Pancreas (tissue), 10 donors: ENCODE measurements around the gene REV3L. TPM values are rescaled to one million over a fixed set of nuclear protein-coding genes. Genes with fewer than 3 reads are reported as not detected.
"Not testable (repeated sequence)": the region's sequence is repeated elsewhere in the genome, so short reads cannot be mapped to it uniquely, and the experiment has no call there.

ENCODE experiments used
- ATAC-seq, 4 donors: fragments of 200-7000 bp; cut with Tn5 transposase; one replicate each; pipeline versions ENCODE4 v1.8.0 to v1.9.1; 2020; ENCODE audit warnings: mild to moderate bottlenecking in 4 of 4, moderate library complexity in 4 of 4
- DNase-seq, 6 donors: peaks; one replicate each; pipeline ENCODE4 v3.0.0-alpha.2; 2020
- FAIRE-seq: peaks from 2 replicates; lab custom pipeline; 2012; peaks lifted over from hg19 to GRCh38; lab: Jason Lieb, UNC
- H3K27ac ChIP-seq, 4 donors: fragments of 200-600 bp; sonication (generic); 1 replicate in 3 of 4; 2 replicates in 1 of 4; pipeline versions ENCODE4 v1.5.0 to v1.8.0; 2020
- H3K27me3 ChIP-seq, 4 donors: fragments of 200-600 bp; one replicate each; pipeline ENCODE4 v1.8.0; 2021
- H3K36me3 ChIP-seq, 3 donors: fragments of 200-600 bp; sonication (generic) in 1 of 3; one replicate each; pipeline versions ENCODE4 v1.5.0 to v1.8.0; 2020 to 2021
- H3K4me1 ChIP-seq, 3 donors: fragments of 200-600 bp; one replicate each; pipeline ENCODE4 v1.8.0; 2021
- H3K4me3 ChIP-seq, 4 donors: fragments of 200-600 bp; sonication (generic) in 2 of 4; one replicate each; pipeline versions ENCODE4 v1.5.0 to v1.8.0; 2020 to 2021
- H3K9me3 ChIP-seq, 4 donors: fragments of 200-600 bp; one replicate each; pipeline ENCODE4 v1.8.0; 2021
- CTCF ChIP-seq, 4 donors: fragments of 200-600 bp; sonication (generic) in 3 of 4; IDR thresholded peaks; one replicate each; pipeline versions ENCODE4 v1.5.0 to v1.8.0; 2021; ENCODE audit warnings: antibody characterized with exemption in 4 of 4
- WGBS, 2 donors: extraction: QIAGEN DNeasy Blood & Tissue Kit; methylation state at CpG; one replicate each; pipeline ENCODE4 v1.1.7; 2013; 5-methylcytosine and 5-hydroxymethylcytosine counted together
- intact Hi-C, 3 donors: fragments of 100-400 bp; cut with DNase I; formaldehyde crosslinking; loops; one replicate each; pipeline versions ENCODE4 v1.11.1 to v1.14.2; 2022
- polyA plus RNA-seq, 2 donors: library from polyadenylated mRNA; stranded (reverse); fragments of 200-250 nt; gene quantifications; one replicate each; pipeline ENCODE4 v1.2.3, GENCODE V29; 2013
- total RNA-seq, 6 donors: library from RNA; stranded (reverse); fragmentation: NEBNext Ultra II Directional in 4 of 6; extraction: Animal tissue kit (Norgen Biotek cat#: 25700) in 4 of 6; gene quantifications; one replicate each; pipeline versions ENCODE4 v1.2.1 to v1.2.4, GENCODE V29; 2021 to 2023
- donor health status: healthy with polysubstance abuse.
- donor health status: DM: no; HTN: no; CAD: no; lungs with moderate emphysema.
- donor health status: DM: no; HTN: no; CAD: no.
- donor health status: control.
- donor health status: control.
- donor health status: Bipolar disorder and iron deficiency.
- donor health status: DM: yes; HTN: yes; CAD: no.
- donor health status: DM: no; HTN: no; CAD: no.
- donor health status: DM: no; HTN: no; CAD: no.
- donor health status: DM: yes; HTN: yes; CAD: no.

REV3L gene
- total and polyA plus RNA-seq, 8 donors, result 6.9 to 22.0 (median 15.2) TPM

- Histone ChIP-seq H3K9me3 (no peaks in the 10 kb centered on the region), H3K36me3 (no peaks in the 10 kb centered on the region), H3K27me3 (no peaks in the 10 kb centered on the region), H3K27ac (no peak overlapping the region), H3K4me3 (no peak overlapping the region), H3K4me1 (no peaks in the 10 kb centered on the region)
- intact Hi-C loops, result no loop called here
- WGBS, 2 donors, result 84 to 90% methylated on average over 5 of the region's 5 CpGs
- ATAC-seq, result no peak
- DNase-seq, result no peak
- no peak for FAIRE-seq
- no peak for TF ChIP-seq CTCF (IDR thresholded peaks at IDR 0.05)
Observed at GRCh38 chr6:111521497-111522270, 38.7 kb upstream of the REV3L start.

- no peak for TF ChIP-seq CTCF (IDR thresholded peaks at IDR 0.05)
- ATAC-seq (no peak), DNase-seq (no peak), FAIRE-seq (no peak)
- no peaks in the 10 kb centered on the region for H3K36me3 ChIP-seq
- peaks cover 0 to 6% (median 0%) of the 10 kb centered on the region in 3 donors for H3K4me1 ChIP-seq
- H3K27me3 ChIP-seq, result no peaks in the 10 kb centered on the region
- intact Hi-C loops, result no loop called here
- H3K4me3 ChIP-seq, result no peak overlapping the region
- no peaks in the 10 kb centered on the region for H3K9me3 ChIP-seq
- no peak overlapping the region for H3K27ac ChIP-seq
Observed at GRCh38 chr6:111520524-111520923, 37.5 kb upstream of the REV3L start.

DNA sequence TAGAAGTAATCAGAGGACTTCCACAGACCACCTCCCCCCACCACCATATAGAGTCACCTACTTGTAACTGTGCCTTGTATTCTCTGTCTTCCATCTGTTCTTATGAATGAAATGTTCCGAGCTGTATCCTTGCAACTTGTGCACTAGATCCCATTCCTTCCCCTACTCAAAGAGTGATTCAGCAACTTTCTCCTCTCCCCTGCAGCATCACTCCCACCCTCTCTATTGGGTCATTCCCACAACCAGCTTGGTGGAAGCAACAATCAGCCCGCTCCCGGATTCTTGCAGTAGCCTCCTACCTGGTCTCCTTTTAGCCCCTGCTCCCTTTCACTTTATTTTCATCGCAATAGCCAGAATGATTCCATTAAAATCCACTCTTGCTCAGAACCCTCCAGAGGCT lies 34.9 kb upstream of the REV3L start:
- Histone ChIP-seq H3K4me1 (peaks cover 4 to 14% (median 6%) of the 10 kb centered on the region in 3 donors), H3K27ac (no peak overlapping the region), H3K27me3 (no peaks in the 10 kb centered on the region), H3K36me3 (no peaks in the 10 kb centered on the region), H3K9me3 (no peaks in the 10 kb centered on the region), H3K4me3 (no peak overlapping the region)
- WGBS, 2 donors, result 94 to 96% methylated on average over 4 of the region's 4 CpGs
- ATAC-seq, result no peak
- intact Hi-C loops, result no loop called here
- TF ChIP-seq CTCF (IDR thresholded peaks at IDR 0.05), result no peak
- no peak for DNase-seq
- no peak for FAIRE-seq

- FAIRE-seq, result no peak
- Histone ChIP-seq H3K9me3 (no peaks in the 10 kb centered on the region), H3K27me3 (no peaks in the 10 kb centered on the region), H3K27ac (no peak overlapping the region), H3K4me1 (peaks cover 4 to 14% (median 6%) of the 10 kb centered on the region in 3 donors), H3K36me3 (no peaks in the 10 kb centered on the region), H3K4me3 (no peak overlapping the region)
- intact Hi-C loops, result no loop called here
- WGBS, 2 donors, result 14 to 16% methylated on average over 2 of the region's 2 CpGs
- no peak for DNase-seq
- TF ChIP-seq CTCF (IDR thresholded peaks at IDR 0.05), result no peak
- peak in 2 of 4 donors; percentile 15 to 44 for ATAC-seq
Observed at GRCh38 chr6:111515259-111515658, 32.2 kb upstream of the REV3L start.

- H3K27ac ChIP-seq, H3K27me3 ChIP-seq, H3K9me3 ChIP-seq, H3K36me3 ChIP-seq, FAIRE-seq, H3K4me3 ChIP-seq, intact Hi-C loops, DNase-seq: not testable (repeated sequence)
- 76 to 78% methylated on average over 6 of the region's 6 CpGs for WGBS, 2 donors
- H3K4me1 ChIP-seq, result peaks cover 4 to 14% (median 6%) of the 10 kb centered on the region in 3 donors
- ATAC-seq, result peak in 1 of 4 donors; percentile 12
Observed at GRCh38 chr6:111514531-111514930, 31.5 kb upstream of the REV3L start.

GRCh38 chr6:111507219-111507618 lies 24.2 kb upstream of the REV3L start:
- intact Hi-C loops, H3K27ac ChIP-seq, H3K4me1 ChIP-seq, FAIRE-seq, H3K9me3 ChIP-seq, DNase-seq, ATAC-seq, H3K27me3 ChIP-seq, H3K4me3 ChIP-seq, H3K36me3 ChIP-seq: not testable (repeated sequence)
- WGBS, 2 donors, result 93 to 96% methylated on average over 5 of the region's 5 CpGs

GRCh38 chr6:111505498-111505897 lies 22.5 kb upstream of the REV3L start:
- ATAC-seq, intact Hi-C loops, DNase-seq, H3K9me3 ChIP-seq, H3K4me1 ChIP-seq, H3K36me3 ChIP-seq, FAIRE-seq, H3K4me3 ChIP-seq, H3K27me3 ChIP-seq, H3K27ac ChIP-seq: not testable (repeated sequence)
- 89 to 98% methylated on average over 1 of the region's 1 CpG for WGBS, 2 donors
